ENCODE results near the gene ISCU. TPM values are rescaled to one million over a fixed set of nuclear protein-coding genes. Genes with fewer than 3 reads are reported as not detected.
"Not testable (repeated sequence)": the region's sequence is repeated elsewhere in the genome, so short reads cannot be mapped to it uniquely, and the experiment has no call there.

ISCU gene
- total RNA-seq, 1 donor from 2014 or later: 134 TPM

DNA sequence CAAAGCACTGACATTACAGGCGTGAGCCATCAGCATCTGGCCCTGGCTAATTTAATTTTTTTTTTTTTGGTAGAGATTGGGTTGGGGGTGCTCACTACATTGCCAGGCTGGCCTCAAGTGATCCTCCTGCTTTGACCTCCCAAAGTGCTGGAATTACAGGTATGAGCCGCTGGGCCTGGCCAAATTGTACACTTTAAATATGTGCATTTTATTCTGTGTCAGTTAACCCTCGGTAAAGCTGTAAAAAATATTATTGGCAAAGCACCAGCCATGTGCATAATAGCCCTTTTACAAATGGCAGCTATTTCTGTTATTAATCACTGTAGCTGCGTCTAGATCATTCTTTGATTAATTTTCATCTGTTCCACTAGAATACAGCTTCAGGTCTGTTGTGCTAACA lies 23.5 kb downstream of the ISCU start:
- Histone ChIP-seq H3K4me3 (ENCODE audit: low read depth, low read length) (no peak overlapping the region), H3K36me3 (ENCODE audit: control insufficient read depth, insufficient read depth, low read length) (no peaks in the 10 kb centered on the region), H3K27me3 (ENCODE audit: control insufficient read depth, insufficient read depth, low read length) (peaks cover 8% of the 10 kb centered on the region)
- TF ChIP-seq, protein P1, sequence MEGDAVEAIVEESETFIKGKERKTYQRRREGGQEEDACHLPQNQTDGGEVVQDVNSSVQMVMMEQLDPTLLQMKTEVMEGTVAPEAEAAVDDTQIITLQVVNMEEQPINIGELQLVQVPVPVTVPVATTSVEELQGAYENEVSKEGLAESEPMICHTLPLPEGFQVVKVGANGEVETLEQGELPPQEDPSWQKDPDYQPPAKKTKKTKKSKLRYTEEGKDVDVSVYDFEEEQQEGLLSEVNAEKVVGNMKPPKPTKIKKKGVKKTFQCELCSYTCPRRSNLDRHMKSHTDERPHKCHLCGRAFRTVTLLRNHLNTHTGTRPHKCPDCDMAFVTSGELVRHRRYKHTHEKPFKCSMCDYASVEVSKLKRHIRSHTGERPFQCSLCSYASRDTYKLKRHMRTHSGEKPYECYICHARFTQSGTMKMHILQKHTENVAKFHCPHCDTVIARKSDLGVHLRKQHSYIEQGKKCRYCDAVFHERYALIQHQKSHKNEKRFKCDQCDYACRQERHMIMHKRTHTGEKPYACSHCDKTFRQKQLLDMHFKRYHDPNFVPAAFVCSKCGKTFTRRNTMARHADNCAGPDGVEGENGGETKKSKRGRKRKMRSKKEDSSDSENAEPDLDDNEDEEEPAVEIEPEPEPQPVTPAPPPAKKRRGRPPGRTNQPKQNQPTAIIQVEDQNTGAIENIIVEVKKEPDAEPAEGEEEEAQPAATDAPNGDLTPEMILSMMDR (IDR thresholded peaks at IDR 0.05; ENCODE audit: insufficient read depth, low read length, poor library complexity, severe bottlenecking): no peak
- DNase-seq (ENCODE audit: low read depth): no peak

DNA sequence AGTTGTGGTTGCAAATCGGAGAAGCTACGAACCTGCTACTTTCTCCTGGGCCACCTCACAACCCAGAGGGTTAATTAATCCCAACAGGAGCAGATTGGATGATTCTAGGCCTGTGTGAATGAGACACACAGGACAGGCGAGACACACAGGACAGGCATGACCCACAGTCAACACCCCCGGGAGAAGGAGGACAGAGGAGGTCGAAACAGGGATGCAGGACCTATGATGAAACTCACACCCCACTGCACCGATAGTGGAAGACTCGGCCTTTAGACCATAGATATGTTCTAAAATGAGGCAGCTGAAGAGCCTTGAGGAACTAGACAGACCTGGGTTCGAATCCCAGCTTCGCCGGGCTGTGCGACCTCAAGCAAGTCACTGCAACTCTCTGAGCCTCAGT lies 23.9 kb downstream of the ISCU start:
- no peak overlapping the region for H3K4me3 ChIP-seq (ENCODE audit: low read depth, low read length)
- H3K36me3 ChIP-seq (ENCODE audit: control insufficient read depth, insufficient read depth, low read length): no peaks in the 10 kb centered on the region
- TF ChIP-seq, protein P1 (IDR thresholded peaks at IDR 0.05; ENCODE audit: insufficient read depth, low read length, poor library complexity, severe bottlenecking): no peak
- peaks cover 8% of the 10 kb centered on the region for H3K27me3 ChIP-seq (ENCODE audit: control insufficient read depth, insufficient read depth, low read length)
- no peak for DNase-seq (ENCODE audit: low read depth)

DNA sequence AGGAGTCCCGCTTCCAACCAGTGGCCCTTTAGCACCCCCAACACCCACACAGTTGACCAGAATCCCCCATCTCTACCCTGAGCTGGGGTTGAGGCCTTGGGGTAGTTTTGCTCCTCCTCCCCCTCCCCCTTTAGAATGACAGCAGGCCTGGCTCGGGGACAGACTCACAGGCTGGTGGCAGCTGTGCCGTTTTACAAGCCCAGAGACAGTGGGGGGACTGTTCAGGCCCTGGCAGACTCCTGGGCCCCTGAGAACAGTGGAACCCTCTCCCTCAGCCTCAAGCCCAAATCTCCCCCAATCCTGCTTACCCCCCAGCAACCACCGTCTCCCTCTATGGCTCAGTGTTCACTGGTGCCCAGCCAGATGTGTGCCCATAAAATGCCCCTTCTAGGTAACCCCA lies 25.4 kb downstream of the ISCU start:
- Histone ChIP-seq H3K36me3 (ENCODE audit: control insufficient read depth, insufficient read depth, low read length) (no peaks in the 10 kb centered on the region), H3K27me3 (ENCODE audit: control insufficient read depth, insufficient read depth, low read length) (peaks cover 6% of the 10 kb centered on the region), H3K4me3 (ENCODE audit: low read depth, low read length) (no peak overlapping the region)
- TF ChIP-seq, protein P1 (IDR thresholded peaks at IDR 0.05; ENCODE audit: insufficient read depth, low read length, poor library complexity, severe bottlenecking): no peak
- DNase-seq (ENCODE audit: low read depth): no peak

DNA sequence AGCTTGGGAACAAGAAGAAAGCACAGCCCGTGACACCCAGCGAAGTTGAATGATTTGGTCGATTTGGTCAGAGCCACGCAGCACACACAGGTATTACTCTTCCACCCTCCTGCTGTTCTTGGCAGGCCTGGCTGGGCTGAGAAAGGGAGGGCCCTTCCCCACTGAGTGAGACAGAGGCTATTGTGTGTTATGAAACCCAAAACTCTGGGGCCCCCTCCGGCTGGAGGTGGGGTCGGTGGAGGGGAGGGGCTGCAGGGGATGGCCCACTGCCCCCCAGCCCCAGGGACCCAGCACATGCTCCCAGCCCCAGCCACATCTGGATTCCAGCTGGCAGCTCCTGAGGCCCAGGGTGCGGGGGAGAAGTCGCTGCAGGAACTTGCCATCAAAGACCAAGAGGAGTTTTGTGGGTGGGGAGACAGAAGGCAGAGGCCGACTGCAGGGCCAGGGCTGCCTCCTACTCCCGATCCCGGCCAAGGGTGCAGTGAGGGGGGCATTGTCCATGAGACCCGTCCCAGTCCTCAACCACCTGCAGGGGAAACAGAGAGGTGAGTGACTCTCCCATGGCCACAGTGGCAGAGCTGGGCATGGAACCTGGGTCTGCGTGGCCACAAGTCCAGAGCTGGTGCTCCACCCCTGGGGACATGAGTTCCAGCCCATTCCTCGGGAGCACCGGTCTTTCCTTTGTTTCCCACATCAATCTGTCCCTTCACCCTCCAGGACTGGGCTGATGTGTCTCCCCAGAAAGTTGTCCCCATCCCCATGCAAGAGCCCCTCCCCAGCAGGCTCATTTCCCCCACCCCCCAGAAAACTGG lies 26.8 kb downstream of the ISCU start:
- TF ChIP-seq, protein P1 (IDR thresholded peaks at IDR 0.05; ENCODE audit: insufficient read depth, low read length, poor library complexity, severe bottlenecking): no peak
- no peak for DNase-seq (ENCODE audit: low read depth)
- H3K4me3 ChIP-seq (ENCODE audit: low read depth, low read length): no peak overlapping the region

DNA sequence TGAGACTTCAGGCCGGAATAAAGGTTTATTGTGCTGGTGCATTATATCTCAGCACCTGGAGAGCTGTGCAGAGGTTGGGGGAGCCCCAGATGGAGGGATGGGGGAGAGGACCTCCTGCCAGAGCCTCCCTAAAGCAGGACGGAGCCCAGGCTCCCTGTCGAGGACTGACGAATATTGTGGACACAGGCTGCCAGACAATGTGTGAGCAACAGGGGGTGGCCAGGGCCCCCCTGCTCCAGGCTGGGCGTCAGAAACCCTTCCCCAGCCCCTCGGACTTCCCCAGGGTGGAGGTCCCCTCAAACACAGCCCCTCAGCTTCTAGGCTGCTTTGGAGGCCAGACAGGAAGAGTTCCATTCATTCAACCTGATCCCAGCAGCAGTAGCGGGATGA lies 27.4 kb downstream of the ISCU start:
- TF ChIP-seq, protein P1 (IDR thresholded peaks at IDR 0.05; ENCODE audit: insufficient read depth, low read length, poor library complexity, severe bottlenecking): no peak
- peaks cover 4% of the 10 kb centered on the region for H3K27me3 ChIP-seq (ENCODE audit: control insufficient read depth, insufficient read depth, low read length)
- DNase-seq (ENCODE audit: low read depth): no peak
- H3K36me3 ChIP-seq (ENCODE audit: control insufficient read depth, insufficient read depth, low read length): no peaks in the 10 kb centered on the region
- no peak overlapping the region for H3K4me3 ChIP-seq (ENCODE audit: low read depth, low read length)

More for the DNA sequence above, 26.8 kb downstream of the ISCU start:
- Histone ChIP-seq H3K27me3 (ENCODE audit: control insufficient read depth, insufficient read depth, low read length) (peaks cover 4% of the 10 kb centered on the region), H3K36me3 (ENCODE audit: control insufficient read depth, insufficient read depth, low read length) (no peaks in the 10 kb centered on the region)

DNA sequence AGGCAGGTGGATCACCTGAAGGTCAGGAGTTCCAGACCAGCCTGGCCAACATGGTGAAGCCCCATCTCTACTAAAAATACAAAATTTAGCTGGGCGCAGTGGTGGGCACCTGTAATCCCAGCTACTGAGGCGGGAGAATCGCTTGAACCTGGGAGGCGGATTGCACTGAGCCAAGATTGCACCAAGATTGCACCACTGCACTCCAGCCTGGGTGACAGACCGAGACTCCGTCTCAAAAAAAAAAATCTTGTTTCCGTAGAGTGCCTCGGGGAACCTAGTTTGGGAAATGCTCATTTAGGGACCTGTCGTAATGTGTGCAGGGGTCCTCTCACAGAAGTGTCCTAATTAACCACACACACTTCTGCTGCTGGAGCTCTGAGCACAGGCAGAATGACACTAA lies 28.1 kb downstream of the ISCU start:
- not testable (repeated sequence) for H3K27me3 ChIP-seq (ENCODE audit: control insufficient read depth, insufficient read depth, low read length); H3K36me3 ChIP-seq (ENCODE audit: control insufficient read depth, insufficient read depth, low read length); DNase-seq (ENCODE audit: low read depth); H3K4me3 ChIP-seq (ENCODE audit: low read depth, low read length)
